Measurements from ENCODE around the gene KCND1.
A peak's percentile ranks its signal among the peaks of the same experiment; 100 is the strongest.

KCND1 gene

DNA sequence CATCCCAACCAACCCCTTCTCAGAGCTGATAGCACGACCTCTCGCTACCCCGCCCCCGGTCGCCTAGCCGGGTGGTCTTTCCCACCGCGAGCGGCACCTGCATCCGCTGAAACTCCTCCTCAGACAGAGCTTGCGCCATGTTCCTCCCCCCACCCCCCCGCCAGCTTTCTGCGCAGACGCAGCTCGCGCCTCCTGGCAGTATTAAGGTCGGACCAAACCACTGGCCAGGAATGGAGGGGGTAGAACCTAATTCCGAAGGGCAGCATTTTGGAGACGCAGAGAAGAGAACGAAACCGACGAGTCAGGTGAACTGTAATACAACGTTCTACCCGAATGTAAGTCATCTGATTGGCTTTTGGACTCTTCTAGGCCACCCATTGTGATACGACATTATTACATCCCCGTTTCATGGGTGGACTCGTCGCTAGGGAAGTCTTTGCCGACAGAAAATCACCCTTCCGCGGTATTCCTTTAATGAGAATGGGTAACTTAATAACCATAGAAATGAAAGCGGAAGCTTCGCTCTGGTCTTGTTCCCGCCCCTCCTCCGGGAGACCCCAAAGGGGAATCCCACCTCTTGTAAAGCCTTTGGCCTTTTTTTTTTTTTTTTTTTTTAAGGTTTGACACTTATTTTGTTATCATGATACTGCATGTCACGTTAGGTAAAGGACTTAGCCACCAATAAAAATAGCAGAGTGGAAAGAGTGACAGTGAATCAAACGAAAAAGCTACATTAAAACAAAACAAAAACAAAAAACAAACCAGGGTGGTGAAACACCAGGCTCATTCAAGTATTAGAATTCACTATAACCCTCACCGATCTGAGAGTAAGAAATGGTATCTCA lies 30.7 kb upstream of the KCND1 start, which contains the start of gene GRIPAP1:
TSS of gene GRIPAP1 (minus strand) at position 174 of the 845 bp plus-strand sequence. CDS start at position 139, 35 bp downstream.
- no peak within 1 kb of the TSS for H2AK5ac ChIP-seq (ENCODE audit: low read length)
- H3K9ac ChIP-seq (ENCODE audit: low read length) = peak within 1 kb of the TSS; percentile 74
- H3K79me2 ChIP-seq (ENCODE audit: control insufficient read depth, insufficient read depth, low read length, poor library complexity) = peaks cover 2% of the 10 kb centered on the region
- H3K4ac ChIP-seq (ENCODE audit: low read depth, low read length) = peak within 1 kb of the TSS; percentile 48
- peak within 1 kb of the TSS; percentile 62 for H3K4me2 ChIP-seq (ENCODE audit: low read length)
- peak within 1 kb of the TSS; percentile 40 for H3K14ac ChIP-seq (ENCODE audit: low read length)
- peak within 1 kb of the TSS; percentile 66 for H3K18ac ChIP-seq (ENCODE audit: low read length)
- H3K79me1 ChIP-seq (ENCODE audit: low read length) = peaks cover 6% of the 10 kb centered on the region
- H3K36me3 ChIP-seq (ENCODE audit: control insufficient read depth in 1 of 2, insufficient read depth in 2 of 2, low read length in 2 of 2) = peaks cover 8 to 10% of the 10 kb centered on the region in 2 experiments
- peak within 1 kb of the TSS; percentile 73 for H4K91ac ChIP-seq (ENCODE audit: low read depth, low read length)
- H3K23ac ChIP-seq (ENCODE audit: low read length) = no peak within 1 kb of the TSS
- H2AFZ ChIP-seq (ENCODE audit: insufficient read depth, low read length, poor library complexity) = peak within 1 kb of the TSS; percentile 75
- H2BK120ac ChIP-seq (ENCODE audit: insufficient read depth, low read length, poor library complexity) = peak within 1 kb of the TSS; percentile 83
- peak within 1 kb of the TSS; percentile 81 for H2BK5ac ChIP-seq (ENCODE audit: low read depth, low read length, poor library complexity)
- DNase-seq = peak; percentile 42 to 82
- H4K8ac ChIP-seq (ENCODE audit: low read depth, low read length) = peak within 1 kb of the TSS; percentile 93
- peaks cover 0 to 2% of the 10 kb centered on the region in 2 experiments for H3K4me1 ChIP-seq (ENCODE audit: control insufficient read depth in 1 of 2, insufficient read depth in 2 of 2, low read length in 2 of 2)
- H3K27me3 ChIP-seq (ENCODE audit: insufficient read depth, low read length) = no peaks in the 10 kb centered on the region
- H4K12ac ChIP-seq (ENCODE audit: low read depth, low read length) = peak within 1 kb of the TSS; percentile 59
- peak within 1 kb of the TSS; percentile 84 for H3K4me3 ChIP-seq (ENCODE audit: low read depth, low read length)
- H3K27ac ChIP-seq (ENCODE audit: low read depth, low read length) = no peak within 1 kb of the TSS
- H2BK12ac ChIP-seq (ENCODE audit: low read length) = no peak within 1 kb of the TSS
- no peaks in the 10 kb centered on the region for H3K9me3 ChIP-seq (ENCODE audit: insufficient read depth, low read depth, low read length)
- no CpG with 5 or more reads among the region's 38 CpGs for WGBS (ENCODE audit: extremely low coverage, insufficient coverage, insufficient read length)

DNA sequence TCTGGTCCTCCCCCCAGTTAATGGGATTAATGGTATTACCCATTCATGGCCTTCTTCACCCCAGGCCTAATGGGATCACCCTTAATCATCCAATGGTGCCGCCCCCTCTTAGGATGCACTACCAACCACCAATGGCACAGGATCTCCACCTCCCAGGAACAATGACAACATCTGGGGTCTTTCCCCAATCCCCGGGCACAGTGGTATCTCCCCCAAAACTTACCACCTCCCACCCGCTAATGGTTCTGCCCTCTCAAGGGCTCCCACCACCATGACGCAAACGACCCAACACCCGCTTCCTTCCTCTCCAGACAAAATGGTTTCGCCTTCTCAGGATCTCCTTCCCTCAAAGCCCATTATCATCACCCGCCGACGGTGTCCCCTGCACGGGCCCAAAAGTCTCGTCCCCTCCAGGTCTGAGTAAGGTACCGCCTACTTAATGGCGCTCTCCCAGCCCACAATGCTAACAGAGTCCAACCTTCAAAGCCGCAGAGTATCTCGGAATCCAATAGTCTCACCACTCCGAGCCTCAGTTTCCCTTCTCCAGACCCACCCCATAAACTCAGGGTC lies 30.0 kb upstream of the KCND1 start:
- Histone ChIP-seq H4K91ac (ENCODE audit: low read depth, low read length) (peak overlapping the region; percentile 73), H3K4ac (ENCODE audit: low read depth, low read length) (peak overlapping the region; percentile 48), H3K4me1 (ENCODE audit: control insufficient read depth in 1 of 2, insufficient read depth in 2 of 2, low read length in 2 of 2) (peaks cover 0 to 2% of the 10 kb centered on the region in 2 experiments), H3K79me2 (ENCODE audit: control insufficient read depth, insufficient read depth, low read length, poor library complexity) (peaks cover 2% of the 10 kb centered on the region), H3K4me3 (ENCODE audit: low read depth, low read length) (peak overlapping the region; percentile 84), H3K14ac (ENCODE audit: low read length) (peak overlapping the region; percentile 40), H3K18ac (ENCODE audit: low read length) (peak overlapping the region; percentile 66), H3K27ac (ENCODE audit: low read depth, low read length) (no peak overlapping the region), H2BK5ac (ENCODE audit: low read depth, low read length, poor library complexity) (no peak overlapping the region), H3K27me3 (ENCODE audit: insufficient read depth, low read length) (no peaks in the 10 kb centered on the region), H2BK120ac (ENCODE audit: insufficient read depth, low read length, poor library complexity) (peak overlapping the region; percentile 58), H2AK5ac (ENCODE audit: low read length) (no peak overlapping the region), H3K4me2 (ENCODE audit: low read length) (peak overlapping the region; percentile 62), H3K9ac (ENCODE audit: low read length) (peak overlapping the region; percentile 50), H3K79me1 (ENCODE audit: low read length) (peaks cover 6% of the 10 kb centered on the region), H4K8ac (ENCODE audit: low read depth, low read length) (peak overlapping the region; percentile 93), H3K9me3 (ENCODE audit: insufficient read depth, low read depth, low read length) (no peaks in the 10 kb centered on the region), H3K23ac (ENCODE audit: low read length) (no peak overlapping the region), H3K36me3 (ENCODE audit: control insufficient read depth in 1 of 2, insufficient read depth in 2 of 2, low read length in 2 of 2) (peaks cover 11 to 15% of the 10 kb centered on the region in 2 experiments), H4K12ac (ENCODE audit: low read depth, low read length) (peak overlapping the region; percentile 59), H2AFZ (ENCODE audit: insufficient read depth, low read length, poor library complexity) (peak overlapping the region; percentile 75), H2BK12ac (ENCODE audit: low read length) (no peak overlapping the region)
- WGBS (ENCODE audit: extremely low coverage, insufficient coverage, insufficient read length) = no CpG with 5 or more reads among the region's 17 CpGs
- peak; percentile 0 to 10 for DNase-seq

DNA sequence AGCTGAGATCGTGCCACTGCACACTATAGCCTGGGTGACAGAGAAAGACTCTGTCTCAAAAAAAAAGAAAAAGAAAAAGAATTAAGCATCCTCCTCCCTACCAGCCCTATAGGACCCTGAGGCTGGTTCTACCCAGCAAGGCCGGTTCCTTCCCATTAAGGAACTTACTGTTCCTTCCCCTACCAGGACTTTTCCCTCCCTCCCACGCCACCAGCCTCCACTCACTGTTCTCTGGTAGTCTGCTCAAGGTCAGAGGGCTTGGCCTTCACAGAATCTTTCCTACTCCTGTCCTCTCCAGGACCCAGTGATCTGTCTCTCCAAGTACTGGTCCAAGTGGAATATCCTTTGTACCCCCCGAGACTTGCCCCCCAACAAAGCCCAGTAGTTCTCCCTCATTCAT lies 29.0 kb upstream of the KCND1 start:
- Histone ChIP-seq H3K9me3 (ENCODE audit: insufficient read depth, low read depth, low read length) (no peaks in the 10 kb centered on the region), H3K27me3 (ENCODE audit: insufficient read depth, low read length) (no peaks in the 10 kb centered on the region), H3K79me2 (ENCODE audit: control insufficient read depth, insufficient read depth, low read length, poor library complexity) (peaks cover 2% of the 10 kb centered on the region), H3K4me3 (ENCODE audit: low read depth, low read length) (no peak overlapping the region), H3K27ac (ENCODE audit: low read depth, low read length) (no peak overlapping the region), H4K91ac (ENCODE audit: low read depth, low read length) (no peak overlapping the region), H3K9ac (ENCODE audit: low read length) (no peak overlapping the region), H3K14ac (ENCODE audit: low read length) (no peak overlapping the region), H2AK5ac (ENCODE audit: low read length) (no peak overlapping the region), H3K4me1 (ENCODE audit: control insufficient read depth in 1 of 2, insufficient read depth in 2 of 2, low read length in 2 of 2) (peaks cover 0 to 2% of the 10 kb centered on the region in 2 experiments), H2BK120ac (ENCODE audit: insufficient read depth, low read length, poor library complexity) (no peak overlapping the region), H3K79me1 (ENCODE audit: low read length) (peaks cover 6% of the 10 kb centered on the region), H3K4me2 (ENCODE audit: low read length) (no peak overlapping the region), H4K8ac (ENCODE audit: low read depth, low read length) (no peak overlapping the region), H3K4ac (ENCODE audit: low read depth, low read length) (no peak overlapping the region), H4K12ac (ENCODE audit: low read depth, low read length) (no peak overlapping the region), H3K36me3 (ENCODE audit: control insufficient read depth in 1 of 2, insufficient read depth in 2 of 2, low read length in 2 of 2) (peaks cover 14 to 15% of the 10 kb centered on the region in 2 experiments), H2BK5ac (ENCODE audit: low read depth, low read length, poor library complexity) (no peak overlapping the region), H2AFZ (ENCODE audit: insufficient read depth, low read length, poor library complexity) (no peak overlapping the region), H3K23ac (ENCODE audit: low read length) (no peak overlapping the region), H3K18ac (ENCODE audit: low read length) (no peak overlapping the region), H2BK12ac (ENCODE audit: low read length) (no peak overlapping the region)
- DNase-seq = no peak
- no CpG with 5 or more reads among the region's 4 CpGs for WGBS (ENCODE audit: extremely low coverage, insufficient coverage, insufficient read length)

DNA sequence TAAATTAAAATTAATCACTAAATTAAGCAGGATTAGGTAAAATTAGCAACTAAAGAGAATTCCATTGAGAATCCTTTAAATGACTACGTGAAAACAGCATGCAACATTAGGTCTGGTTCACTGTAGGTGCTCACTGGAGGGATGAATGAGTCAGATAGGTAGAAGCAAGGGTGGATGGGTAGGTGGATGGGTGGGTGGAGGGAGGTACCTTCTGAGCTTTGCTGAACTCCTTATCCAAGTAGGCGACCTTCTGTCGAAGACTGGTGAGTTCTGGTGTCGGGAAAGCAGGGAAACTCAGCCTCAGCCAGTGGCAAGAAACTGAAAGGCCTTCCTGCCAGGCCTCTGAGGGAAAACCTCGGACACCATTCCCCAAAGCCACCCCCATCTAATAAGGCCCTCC lies 27.4 kb upstream of the KCND1 start:
- no peak overlapping the region for H4K12ac ChIP-seq (ENCODE audit: low read depth, low read length)
- no peak overlapping the region for H3K4me2 ChIP-seq (ENCODE audit: low read length)
- peaks cover 15 to 17% of the 10 kb centered on the region in 2 experiments for H3K36me3 ChIP-seq (ENCODE audit: control insufficient read depth in 1 of 2, insufficient read depth in 2 of 2, low read length in 2 of 2)
- H2BK120ac ChIP-seq (ENCODE audit: insufficient read depth, low read length, poor library complexity) = no peak overlapping the region
- no peak overlapping the region for H3K4ac ChIP-seq (ENCODE audit: low read depth, low read length)
- H2AFZ ChIP-seq (ENCODE audit: insufficient read depth, low read length, poor library complexity) = no peak overlapping the region
- H3K79me1 ChIP-seq (ENCODE audit: low read length) = peaks cover 6% of the 10 kb centered on the region
- H3K9ac ChIP-seq (ENCODE audit: low read length) = no peak overlapping the region
- H3K79me2 ChIP-seq (ENCODE audit: control insufficient read depth, insufficient read depth, low read length, poor library complexity) = peaks cover 2% of the 10 kb centered on the region
- no peak overlapping the region for H4K8ac ChIP-seq (ENCODE audit: low read depth, low read length)
- no peak overlapping the region for H2AK5ac ChIP-seq (ENCODE audit: low read length)
- no peak overlapping the region for H4K91ac ChIP-seq (ENCODE audit: low read depth, low read length)
- no peak overlapping the region for H2BK12ac ChIP-seq (ENCODE audit: low read length)
- H3K23ac ChIP-seq (ENCODE audit: low read length) = no peak overlapping the region
- no CpG with 5 or more reads among the region's 5 CpGs for WGBS (ENCODE audit: extremely low coverage, insufficient coverage, insufficient read length)
- no peak overlapping the region for H3K27ac ChIP-seq (ENCODE audit: low read depth, low read length)
- no peaks in the 10 kb centered on the region for H3K27me3 ChIP-seq (ENCODE audit: insufficient read depth, low read length)
- peaks cover 0 to 2% of the 10 kb centered on the region in 2 experiments for H3K4me1 ChIP-seq (ENCODE audit: control insufficient read depth in 1 of 2, insufficient read depth in 2 of 2, low read length in 2 of 2)
- no peak overlapping the region for H3K18ac ChIP-seq (ENCODE audit: low read length)
- DNase-seq = no peak
- H2BK5ac ChIP-seq (ENCODE audit: low read depth, low read length, poor library complexity) = no peak overlapping the region
- H3K14ac ChIP-seq (ENCODE audit: low read length) = no peak overlapping the region
- H3K4me3 ChIP-seq (ENCODE audit: low read depth, low read length) = no peak overlapping the region
- no peaks in the 10 kb centered on the region for H3K9me3 ChIP-seq (ENCODE audit: insufficient read depth, low read depth, low read length)

Measured in trophoblast cell (in vitro differentiated cells and primary cell).